DMS79 treated with DMSO at 0.1 percent for 48 hours (cell line): Measurements from ENCODE around the gene NFKBIA.
"Not testable (repeated sequence)": the region's sequence is repeated elsewhere in the genome, so short reads cannot be mapped to it uniquely, and the experiment has no call there.

Source experiments
- DNase-seq: peaks from one replicate; lab custom pipeline; 2025; lab: John Stamatoyannopoulos, UW

NFKBIA gene

DNA sequence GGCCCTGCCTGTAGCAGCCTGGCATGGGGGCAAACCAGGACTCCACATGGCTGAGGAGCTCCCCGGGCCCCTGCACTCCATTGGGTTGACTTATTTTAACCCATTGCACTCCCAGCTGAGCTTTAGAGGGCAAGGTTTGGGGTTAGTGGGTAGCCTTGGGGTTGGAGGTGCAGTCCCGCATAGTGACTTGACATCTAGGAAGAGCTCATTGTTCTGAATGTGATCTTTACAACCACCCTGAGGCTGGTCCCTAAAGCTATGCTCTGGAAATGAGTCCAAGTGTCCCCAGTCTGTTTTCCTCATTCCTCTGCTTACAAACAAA is 36.4 kb downstream of the NFKBIA start:
- no peak for DNase-seq

DNA sequence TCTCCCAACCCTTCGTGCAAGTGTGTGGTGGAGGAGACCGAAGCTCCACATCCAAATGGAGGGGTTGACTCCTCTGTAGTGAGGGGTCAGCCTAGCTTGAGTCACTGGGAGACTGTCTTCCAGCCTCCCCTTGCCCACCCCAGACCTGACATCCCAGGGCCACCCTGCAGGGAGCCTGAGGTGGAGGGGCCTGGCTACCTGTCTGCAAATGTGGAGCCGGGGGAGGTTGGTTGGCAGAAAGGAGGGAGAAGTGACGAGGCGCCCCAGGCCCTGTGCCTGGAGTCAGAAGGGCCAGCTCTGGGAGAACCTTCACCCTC is 37.5 kb downstream of the NFKBIA start:
- no peak for DNase-seq

- DNase-seq: no peak
These were observed 38.0 kb downstream of the NFKBIA start for GRCh38 chr14:35366521-35366976.

- no peak for DNase-seq
These were observed 38.5 kb downstream of the NFKBIA start for GRCh38 chr14:35366056-35366451.

DNA sequence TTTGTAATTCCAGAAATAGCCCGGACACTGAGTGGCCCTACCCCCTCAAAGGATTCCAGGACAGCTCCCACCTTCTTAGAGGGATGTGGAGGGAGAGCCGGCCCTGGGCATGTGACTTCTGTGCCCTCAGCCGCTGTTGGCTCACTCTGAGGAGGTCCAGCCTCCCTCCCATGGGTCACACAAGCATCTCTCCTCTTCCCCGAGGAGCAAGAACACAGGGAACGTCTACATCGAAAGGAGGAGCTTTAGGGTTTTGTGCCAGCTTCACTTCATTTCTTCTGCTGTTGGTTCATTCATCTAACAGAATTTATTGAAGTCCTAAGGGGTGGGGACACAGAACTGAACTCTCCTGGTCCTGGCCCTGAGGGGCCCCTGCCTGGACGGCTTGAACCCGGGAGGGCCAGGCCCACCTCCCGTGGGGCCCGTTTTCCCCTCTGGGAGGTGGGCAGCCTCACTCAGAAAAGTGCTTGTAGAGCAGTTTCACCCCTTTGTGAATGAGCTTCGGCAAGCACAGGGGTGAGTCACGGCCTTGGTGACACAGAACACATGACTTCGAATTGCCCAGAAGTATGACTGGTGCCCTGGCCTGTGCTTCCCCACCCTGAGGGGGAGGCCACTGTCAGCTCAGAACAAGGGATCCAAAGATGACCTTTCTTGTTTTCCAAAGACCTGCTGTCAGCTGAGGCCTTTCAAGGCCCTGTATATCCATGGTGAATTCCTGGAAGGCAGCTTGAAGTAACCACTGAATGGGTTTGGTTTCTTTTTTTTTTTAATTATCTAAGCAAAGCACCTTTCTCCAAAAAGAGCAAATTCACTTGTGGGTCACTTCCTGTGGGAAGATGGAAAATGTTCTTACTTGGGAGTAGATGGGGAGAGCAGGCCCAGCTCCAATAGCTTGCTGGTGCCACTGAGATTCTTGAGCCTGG is 39.2 kb downstream of the NFKBIA start:
- no peak for DNase-seq

DNA sequence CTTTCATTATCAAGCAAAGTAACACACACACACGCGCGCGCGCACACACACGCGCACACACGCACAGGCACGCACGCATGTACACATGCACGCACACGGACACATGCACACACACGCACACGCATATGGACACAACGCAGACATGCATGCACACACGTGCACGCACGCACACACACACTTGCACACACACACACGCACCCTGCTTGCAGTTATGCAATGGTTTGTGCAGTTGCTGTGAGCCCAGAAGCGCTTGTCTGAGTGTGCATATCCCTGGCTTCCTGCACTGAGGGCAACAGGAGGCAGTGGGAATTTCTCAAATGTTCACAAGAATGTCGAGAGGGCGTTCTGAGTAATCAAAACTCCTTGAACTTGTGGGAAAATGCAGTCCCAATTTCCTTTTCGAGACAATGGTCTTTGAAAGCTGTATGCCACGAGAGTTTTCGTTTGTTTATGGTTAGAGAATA is 41.6 kb downstream of the NFKBIA start:
- no peak for DNase-seq

DNA sequence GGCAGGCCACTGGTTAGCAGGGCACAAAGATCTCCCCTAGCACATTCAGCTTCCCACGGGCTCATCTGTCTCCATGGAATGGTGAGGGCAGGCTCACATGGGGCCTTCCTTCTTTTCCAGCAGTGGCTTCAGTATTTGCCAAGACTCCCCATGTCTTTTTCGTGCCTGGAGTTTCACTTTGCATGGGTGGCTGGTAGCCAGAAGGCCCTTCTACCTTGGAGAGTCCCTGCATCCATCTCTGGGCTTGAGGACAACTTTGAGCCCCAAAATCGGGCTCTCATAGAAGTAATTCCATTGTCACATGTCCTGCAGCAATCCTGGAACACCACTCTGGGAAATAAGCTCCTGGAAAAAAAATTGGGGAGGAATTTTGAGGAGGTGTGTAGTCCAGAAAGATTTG is 42.1 kb downstream of the NFKBIA start:
- no peak for DNase-seq

- no peak for DNase-seq
These were observed 43.4 kb downstream of the NFKBIA start for GRCh38 chr14:35361141-35361480.

- not testable (repeated sequence) for DNase-seq
These were observed 44.9 kb downstream of the NFKBIA start for GRCh38 chr14:35359655-35360054.

DNA sequence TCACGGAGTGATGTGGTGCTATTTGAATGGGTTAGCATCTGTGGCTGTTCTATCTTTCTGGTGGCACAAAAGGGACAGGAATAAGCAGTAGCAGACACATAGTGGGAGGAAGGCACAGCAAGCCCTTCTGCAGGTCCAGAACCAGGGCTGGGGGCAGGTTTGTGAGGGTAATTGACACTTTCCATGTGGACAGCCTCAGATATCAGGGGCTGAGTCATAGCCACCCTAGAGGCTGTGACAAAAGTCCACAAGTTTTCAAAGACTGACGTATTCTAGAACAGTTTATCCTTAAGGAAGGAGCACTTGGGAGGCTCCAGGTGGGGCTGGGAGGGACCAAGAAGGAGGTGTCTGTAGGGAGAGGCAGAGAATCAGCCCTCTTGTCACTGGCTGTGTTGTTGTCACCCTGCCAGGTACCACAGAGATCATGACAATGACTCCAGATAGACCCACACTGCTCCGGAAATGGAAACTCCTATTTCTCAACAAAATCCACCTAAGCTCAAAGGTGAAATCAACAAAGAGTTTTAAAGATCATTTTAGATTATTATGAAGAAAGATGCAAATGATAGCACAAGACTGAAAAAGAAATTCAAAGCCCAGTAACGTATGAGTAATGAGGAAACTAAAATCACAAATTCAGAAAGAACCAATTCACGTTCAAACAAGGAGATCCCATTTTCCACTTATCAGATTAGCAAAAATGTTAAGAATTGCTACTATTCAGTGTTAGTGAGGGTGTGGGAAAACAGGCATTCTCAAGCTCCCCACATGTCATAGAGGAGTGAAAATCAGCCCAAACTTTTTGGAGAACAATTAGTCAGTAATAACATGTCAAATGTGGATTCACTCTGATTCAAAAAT is 48.3 kb downstream of the NFKBIA start:
- DNase-seq: no peak

DNA sequence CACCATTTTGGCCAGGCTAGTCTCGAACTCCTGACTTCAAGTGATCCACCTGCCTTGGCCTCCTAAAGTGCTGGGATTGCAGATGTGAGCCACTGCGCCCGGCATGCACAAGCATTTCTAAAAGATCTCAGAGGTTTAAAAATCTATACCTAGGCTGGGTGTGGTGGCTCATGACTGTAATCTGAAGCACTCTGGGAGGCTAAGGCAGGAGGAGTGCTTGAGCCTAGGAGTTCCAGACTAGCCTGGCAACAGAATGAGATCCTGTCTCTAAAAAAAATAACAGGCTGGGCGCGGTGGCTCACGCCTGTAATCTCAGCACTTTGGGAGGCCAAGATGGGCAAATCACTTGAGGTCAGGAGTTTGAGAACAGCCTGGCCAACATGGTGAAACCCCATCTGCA is 49.3 kb downstream of the NFKBIA start:
- DNase-seq: not testable (repeated sequence)

DNA sequence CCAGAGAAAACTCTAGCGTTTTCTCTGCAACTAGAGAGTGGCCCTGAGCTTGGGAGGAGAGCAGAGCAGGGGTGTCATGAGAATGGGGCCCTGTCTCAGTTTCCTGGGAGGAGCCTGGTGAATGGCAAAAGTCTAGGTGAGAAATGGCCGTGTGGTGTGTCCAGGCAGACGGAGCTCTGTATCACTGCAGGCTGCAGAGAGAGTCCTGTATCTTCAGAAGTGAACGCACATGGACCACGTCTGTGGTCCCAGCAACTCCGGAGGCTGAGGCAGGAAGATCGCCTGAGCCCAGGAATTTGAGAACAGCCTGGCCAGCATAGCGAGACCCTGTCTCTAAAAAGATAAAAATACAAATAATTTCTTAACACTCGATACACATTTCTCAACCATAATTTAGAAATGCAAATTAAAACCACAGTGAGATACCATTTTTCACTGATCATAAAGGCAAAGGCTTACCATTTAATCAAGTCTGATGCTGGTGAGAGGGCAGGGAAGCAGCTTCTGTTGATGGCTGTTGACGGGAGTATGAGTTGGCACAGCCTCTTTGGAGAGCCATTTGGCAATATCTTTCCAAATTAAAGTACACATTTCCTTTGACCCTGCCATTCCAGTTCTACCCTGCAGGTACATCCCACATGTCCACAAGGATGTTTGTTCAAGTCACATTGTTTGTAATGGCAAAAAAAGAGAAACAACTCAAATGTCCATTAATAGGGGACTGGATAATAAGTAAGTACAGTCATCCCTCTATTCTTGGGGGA is 51.0 kb downstream of the NFKBIA start:
- DNase-seq: no peak

DNA sequence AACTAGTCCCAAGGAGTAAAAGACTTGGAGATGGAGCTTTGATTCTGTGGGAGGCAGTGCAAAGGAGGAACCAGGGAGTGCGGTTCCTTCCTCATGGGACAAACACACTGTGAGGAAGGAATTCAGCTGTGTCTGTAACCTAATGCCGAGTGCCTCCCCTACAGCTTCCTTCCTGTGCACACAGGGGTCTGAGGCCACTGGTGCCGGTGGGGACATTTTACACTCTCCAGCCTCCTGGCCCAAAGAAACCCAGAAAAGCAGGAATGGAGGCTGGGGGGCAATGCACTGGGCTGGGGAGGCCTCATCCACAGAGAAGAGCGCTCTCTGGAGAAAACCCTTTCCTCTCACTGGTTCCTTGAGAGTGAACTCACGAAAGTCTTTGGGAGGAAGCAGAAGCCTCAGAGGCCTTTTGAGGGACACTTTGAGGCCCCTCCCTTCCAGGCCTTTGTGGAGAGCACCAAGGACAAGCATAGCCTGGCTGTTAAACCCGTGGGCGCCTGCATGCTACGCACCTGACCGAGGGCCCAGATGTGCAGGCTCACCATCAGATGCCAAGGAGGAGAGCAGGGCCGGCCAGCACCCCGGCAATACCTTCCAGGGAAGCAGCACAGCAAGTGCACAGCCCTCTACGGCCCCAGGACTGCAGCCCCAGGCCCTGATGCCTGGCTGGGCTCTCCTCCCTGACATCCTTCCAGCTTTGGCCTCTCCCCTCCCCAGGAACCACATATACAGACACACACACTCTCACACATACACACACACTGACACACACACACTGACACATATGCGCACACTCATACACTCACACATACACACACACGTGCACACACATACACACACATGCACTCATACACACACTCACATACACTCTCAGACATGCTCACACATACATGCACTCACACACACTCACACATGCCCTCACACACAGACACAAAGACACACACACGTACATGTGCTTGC is 52.0 kb downstream of the NFKBIA start:
- DNase-seq: no peak

GRCh38 chr14:35351897-35352273 is 52.7 kb downstream of the NFKBIA start:
- no peak for DNase-seq
